HK-2 (cell line): ENCODE data around the gene CLCN1.

Experiments used
- DNase-seq: peaks from one replicate; pipeline ENCODE4 v3.0.0-alpha.2; 2018; ENCODE audit not compliant: unreplicated experiment

The CLCN1 gene

GRCh38 chr7:143396625-143397556, 81.0 kb downstream of the CLCN1 start:
- no peak for DNase-seq

GRCh38 chr7:143397710-143398530, 82.0 kb downstream of the CLCN1 start:
- no peak for DNase-seq

GRCh38 chr7:143398616-143399015, 82.7 kb downstream of the CLCN1 start:
- no peak for DNase-seq

- no peak for DNase-seq
Observed at GRCh38 chr7:143399151-143399550, 83.2 kb downstream of the CLCN1 start.

- DNase-seq, result no peak
Observed at GRCh38 chr7:143399642-143400041, 83.7 kb downstream of the CLCN1 start.

- DNase-seq, result no peak
Observed at GRCh38 chr7:143401265-143401664, 85.4 kb downstream of the CLCN1 start.
